Heart right ventricle (tissue), 16 donors: ENCODE data around the gene ZG16B. TPM values are rescaled to one million over a fixed set of nuclear protein-coding genes. Genes with fewer than 3 reads are reported as not detected.

Experiments
- ATAC-seq, 8 donors: fragments of 200-7000 bp; cut with Tn5 transposase; one replicate each; pipeline ENCODE4 v1.9.1; 2020; ENCODE audit warnings: mild to moderate bottlenecking in 8 of 8, moderate library complexity in 8 of 8, moderate number of reproducible peaks in 1 of 8
- DNase-seq, 2 donors: peaks; one replicate each; pipeline ENCODE4 v3.0.0-alpha.2; 2020
- H3K27ac ChIP-seq, 10 donors: fragments of 200-600 bp; sonication (generic) in 2 of 10; one replicate each; pipeline versions ENCODE4 v1.5.0 to v1.8.0; 2020 to 2022; ENCODE audit warnings: mild to moderate bottlenecking in 3 of 10
- H3K27me3 ChIP-seq, 7 donors: fragments of 200-600 bp; one replicate each; pipeline ENCODE4 v1.8.0; 2021 to 2022; ENCODE audit warnings: mild to moderate bottlenecking in 2 of 7
- H3K36me3 ChIP-seq, 9 donors: fragments of 200-600 bp; sonication (generic) in 1 of 9; one replicate each; pipeline versions ENCODE4 v1.5.0 to v1.8.0; 2020 to 2022; ENCODE audit warnings: mild to moderate bottlenecking in 2 of 9
- H3K4me1 ChIP-seq, 9 donors: fragments of 200-600 bp; sonication (generic) in 1 of 9; one replicate each; pipeline versions ENCODE4 v1.5.0 to v1.8.0; 2020 to 2022; ENCODE audit warnings: mild to moderate bottlenecking in 4 of 9
- H3K4me3 ChIP-seq, 10 donors: fragments of 200-600 bp; sonication (generic) in 2 of 10; one replicate each; pipeline versions ENCODE4 v1.5.0 to v1.8.0; 2020 to 2022; ENCODE audit warnings: mild to moderate bottlenecking in 7 of 10, moderate library complexity in 2 of 10
- H3K9me3 ChIP-seq, 11 donors: fragments of 200-600 bp in 10 of 11; sonication (generic) in 2 of 11; one replicate each; pipeline versions ENCODE4 v1.5.0 to v1.8.0; 2013 to 2022; ENCODE audit warnings: mild to moderate bottlenecking in 2 of 11, control low read depth in 1 of 11, moderate library complexity in 1 of 11
- CTCF ChIP-seq, 9 donors: fragments of 200-600 bp; sonication (generic) in 2 of 9; IDR thresholded peaks; one replicate each; pipeline versions ENCODE4 v1.5.0 to v1.8.0; 2021 to 2022; ENCODE audit warnings: antibody characterized with exemption in 9 of 9, mild to moderate bottlenecking in 5 of 9, moderate library complexity in 1 of 9
- WGBS, 2 donors: extraction: QIAGEN DNeasy Blood & Tissue Kit; methylation state at CpG; one replicate each; pipeline ENCODE4 v1.1.7; 2013; ENCODE audit warnings: inconsistent platforms in 1 of 2; 5-methylcytosine and 5-hydroxymethylcytosine counted together
- intact Hi-C, 10 donors: fragments of 100-400 bp; cut with DNase I; formaldehyde crosslinking; loops; one replicate each; pipeline versions ENCODE4 v1.11.1 to v1.14.2; 2022
- polyA plus RNA-seq, 2 donors: library from polyadenylated mRNA; stranded (reverse); fragments of 200-250 nt; gene quantifications; one replicate each; pipeline ENCODE4 v1.2.3, GENCODE V29; 2013
- total RNA-seq, 10 donors: library from RNA; stranded (reverse); fragmentation: NEBNext Ultra II Directional in 3 of 10; extraction: Animal tissue kit (Norgen Biotek cat#: 25700) in 3 of 10; gene quantifications; one replicate each; pipeline versions ENCODE4 v1.2.1 to v1.2.4, GENCODE V29; 2021 to 2023
- donor health status: Arrhythmogenic right ventricular cardiomyopathy.
- donor health status: ischemic (EF 13 %, LVEDD 7.1; RV severe dilation, severe dysfunction).
- donor health status: healthy with polysubstance abuse.
- donor health status: DM: no; HTN: yes; CAD: no.
- donor health status: DM: no; HTN: no; CAD: no.
- donor health status: ischemic (EF 25% LVEDD 6.9; RV normal size, moderate dysfunction).
- donor health status: ischemic (EF 25% LVEDD 5.7; RV mildly dilated, moderate dysfunction).
- donor health status: healthy.
- donor health status: DM: yes; HTN: yes; CAD: no.
- donor health status: Ischemic cardiomyopathy.
- donor health status: ischemic (EF 35%, LVEDD 5.7; RV mildly dilated, moderate dysfunction).
- donor health status: nonischemic (EF 11% LVEDD 7.7; RV severe dilation, severe dysfunction).
- donor health status: DM: yes; HTN: yes; CAD: no.
- donor health status: PGD.
- donor health status: ischemic (EF 29% LVEDD 5.4; RV normal size, mild dysfunction).
- donor health status: nonischemic (EF 23%, LVEDD 6.1; RV moderate dilation, normal function).

The ZG16B gene
- total and polyA plus RNA-seq, 12 donors: 0.07 to 0.88 (median 0.44) TPM; not detected in 9

- H3K27me3 ChIP-seq: peaks cover 0 to 64% (median 43%) of the 10 kb centered on the region in 7 donors
- H3K9me3 ChIP-seq: peaks cover 0 to 18% (median 0%) of the 10 kb centered on the region in 11 donors
- WGBS, 2 donors: 88 to 91% methylated on average over 16 of the region's 16 CpGs
- intact Hi-C loops: no loop called here
- TF ChIP-seq CTCF (IDR thresholded peaks at IDR 0.05): no peak
- ATAC-seq: no peak
- no peaks in the 10 kb centered on the region for H3K36me3 ChIP-seq
- no peaks in the 10 kb centered on the region for H3K4me1 ChIP-seq
- no peak for DNase-seq
- no peak overlapping the region for H3K4me3 ChIP-seq
- H3K27ac ChIP-seq: no peak overlapping the region
Measured at GRCh38 chr16:2852003-2852730, 22.1 kb downstream of the ZG16B start.

- H3K9me3 ChIP-seq: peaks cover 0 to 18% (median 0%) of the 10 kb centered on the region in 11 donors
- intact Hi-C loops: no loop called here
- no peak for TF ChIP-seq CTCF (IDR thresholded peaks at IDR 0.05)
- H3K27ac ChIP-seq: no peak overlapping the region
- WGBS, 2 donors: 35 to 43% methylated on average over 46 to 56 of the region's 56 CpGs
- H3K4me3 ChIP-seq: no peak overlapping the region
- H3K27me3 ChIP-seq: peaks cover 1 to 66% (median 51%) of the 10 kb centered on the region in 7 donors
- DNase-seq (no peak), ATAC-seq (no peak)
- no peaks in the 10 kb centered on the region for H3K36me3 ChIP-seq
- peaks cover 0 to 6% (median 0%) of the 10 kb centered on the region in 9 donors for H3K4me1 ChIP-seq
Measured at GRCh38 chr16:2852731-2853507, 22.8 kb downstream of the ZG16B start.

- Histone ChIP-seq H3K4me3 (no peak overlapping the region), H3K27ac (no peak overlapping the region), H3K36me3 (no peaks in the 10 kb centered on the region), H3K9me3 (peaks cover 0 to 14% (median 0%) of the 10 kb centered on the region in 11 donors), H3K4me1 (peaks cover 0 to 9% (median 0%) of the 10 kb centered on the region in 9 donors), H3K27me3 (peaks cover 7 to 68% (median 52%) of the 10 kb centered on the region in 7 donors)
- ATAC-seq (no peak), DNase-seq (no peak)
- no peak for TF ChIP-seq CTCF (IDR thresholded peaks at IDR 0.05)
- intact Hi-C loops: no loop called here
- WGBS, 2 donors: 71 to 76% methylated on average over 18 of the region's 18 CpGs
Measured at GRCh38 chr16:2853531-2854073, 23.5 kb downstream of the ZG16B start.

- H3K27me3 ChIP-seq: peaks cover 7 to 68% (median 50%) of the 10 kb centered on the region in 7 donors
- H3K36me3 ChIP-seq: no peaks in the 10 kb centered on the region
- intact Hi-C loops: no loop called here
- H3K9me3 ChIP-seq: peaks cover 0 to 14% (median 0%) of the 10 kb centered on the region in 11 donors
- peaks cover 0 to 9% (median 0%) of the 10 kb centered on the region in 9 donors for H3K4me1 ChIP-seq
- ATAC-seq: no peak
- no peak overlapping the region for H3K4me3 ChIP-seq
- DNase-seq: no peak
- H3K27ac ChIP-seq: no peak overlapping the region
- WGBS, 2 donors: 61 to 65% methylated on average over 5 of the region's 5 CpGs
- peak in 5 of 9 donors; percentile 17 to 37 (median 19) for TF ChIP-seq CTCF (IDR thresholded peaks at IDR 0.05)
Measured at GRCh38 chr16:2854700-2855309, 24.7 kb downstream of the ZG16B start.
